Liver (tissue), 9 donors: Measurements from ENCODE around the gene OR11H6. TPM values are rescaled to one million over a fixed set of nuclear protein-coding genes. Genes with fewer than 3 reads are reported as not detected.

Experiments used
- DNase-seq: peaks from one replicate; pipeline ENCODE4 v3.0.0-alpha.2; 2017; ENCODE audit warnings: low spot score
- H3K27ac ChIP-seq, 2 donors: one replicate each; pipeline ENCODE4 v1.7.0; 2013; ENCODE audit warnings: inconsistent platforms in 2 of 2, low read length in 2 of 2, control low read depth in 1 of 2, low read depth in 1 of 2, mild to moderate bottlenecking in 1 of 2
- H3K27me3 ChIP-seq, 4 donors: one replicate each; pipeline versions ENCODE4 v1.6.1 to v1.7.0; 2013; ENCODE audit warnings: low read length in 3 of 4, inconsistent platforms in 1 of 4, mild to moderate bottlenecking in 1 of 4, moderate library complexity in 1 of 4; ENCODE audit not compliant: control insufficient read depth in 4 of 4, insufficient read depth in 4 of 4
- H3K36me3 ChIP-seq, 4 donors: one replicate each; pipeline versions ENCODE4 v1.6.1 to v1.7.0; 2013; ENCODE audit warnings: low read length in 3 of 4, mild to moderate bottlenecking in 3 of 4, low read depth in 1 of 4, moderate library complexity in 1 of 4; ENCODE audit not compliant: control insufficient read depth in 4 of 4, insufficient read depth in 3 of 4
- H3K4me1 ChIP-seq, 4 donors: one replicate each; pipeline versions ENCODE4 v1.6.1 to v1.7.0; 2013; ENCODE audit warnings: low read length in 3 of 4, mild to moderate bottlenecking in 3 of 4, moderate library complexity in 1 of 4; ENCODE audit not compliant: control insufficient read depth in 4 of 4, insufficient read depth in 4 of 4
- H3K4me3 ChIP-seq, 3 donors: one replicate each; pipeline versions ENCODE4 v1.6.1 to v1.7.0; 2013; ENCODE audit warnings: low read length in 3 of 3, control low read depth in 1 of 3, low read depth in 1 of 3, mild to moderate bottlenecking in 1 of 3
- H3K9ac ChIP-seq, 2 donors: one replicate each; pipeline ENCODE4 v1.7.0; 2013; ENCODE audit warnings: low read length in 2 of 2, mild to moderate bottlenecking in 2 of 2, moderate library complexity in 2 of 2, control low read depth in 1 of 2, low read depth in 1 of 2
- H3K9me3 ChIP-seq, 4 donors: one replicate each; pipeline versions ENCODE4 v1.6.1 to v1.7.0; 2013; ENCODE audit warnings: low read length in 3 of 4; ENCODE audit not compliant: control insufficient read depth in 4 of 4
- EGR1 ChIP-seq, 2 donors: IDR thresholded peaks; 2 replicates each; pipeline ENCODE4 v1.6.1; 2016 to 2018; ENCODE audit warnings: antibody characterized with exemption in 2 of 2, low read depth in 2 of 2
- FOXA1 ChIP-seq: IDR thresholded peaks from 2 replicates; pipeline ENCODE4 v1.6.1; 2016; ENCODE audit warnings: antibody characterized with exemption
- FOXA2 ChIP-seq: IDR thresholded peaks from 2 replicates; pipeline ENCODE4 v1.6.1; 2016; ENCODE audit warnings: antibody characterized with exemption
- GABPA ChIP-seq, 2 donors: IDR thresholded peaks in 1 of 2; conservative IDR thresholded peaks in 1 of 2; 2 replicates each; pipeline ENCODE4 v1.6.1; 2016; ENCODE audit warnings: antibody characterized with exemption in 2 of 2, mild to moderate bottlenecking in 1 of 2, moderate library complexity in 1 of 2
- HNF4A ChIP-seq, 2 donors: conservative IDR thresholded peaks; 2 replicates each; pipeline ENCODE4 v1.6.1; 2016; ENCODE audit warnings: antibody characterized with exemption in 2 of 2, mild to moderate bottlenecking in 2 of 2
- HNF4G ChIP-seq: IDR thresholded peaks from 2 replicates; pipeline ENCODE4 v1.6.1; 2016; ENCODE audit warnings: antibody characterized with exemption
- JUND ChIP-seq, 2 donors: IDR thresholded peaks; 2 replicates each; pipeline ENCODE4 v1.6.1; 2016; ENCODE audit warnings: antibody characterized with exemption in 2 of 2
- NR2F2 ChIP-seq: IDR thresholded peaks from 2 replicates; pipeline ENCODE4 v1.6.1; 2016; ENCODE audit warnings: antibody characterized with exemption
- RAD21 ChIP-seq, 2 donors: IDR thresholded peaks; 2 replicates each; pipeline ENCODE4 v1.6.1; 2016; ENCODE audit warnings: antibody characterized with exemption in 2 of 2, mild to moderate bottlenecking in 2 of 2
- RXRA ChIP-seq, 2 donors: IDR thresholded peaks; 2 replicates each; pipeline ENCODE4 v1.6.1; 2017 to 2018; ENCODE audit warnings: antibody characterized with exemption in 2 of 2, mild to moderate bottlenecking in 1 of 2
- SP1 ChIP-seq: IDR thresholded peaks from 2 replicates; pipeline ENCODE4 v1.6.1; 2018; ENCODE audit warnings: antibody characterized with exemption, mild to moderate bottlenecking
- TAF1 ChIP-seq: conservative IDR thresholded peaks from 2 replicates; pipeline ENCODE4 v1.6.1; 2016; ENCODE audit warnings: antibody characterized with exemption, mild to moderate bottlenecking
- YY1 ChIP-seq: IDR thresholded peaks from 2 replicates; pipeline ENCODE4 v1.6.1; 2016; ENCODE audit warnings: antibody characterized with exemption, mild to moderate bottlenecking
- WGBS: extraction: QIAGEN DNeasy Blood & Tissue Kit; methylation state at CpG from one replicate; pipeline ENCODE4 v1.1.7; 2013; 5-methylcytosine and 5-hydroxymethylcytosine counted together
- polyA plus RNA-seq, 2 donors: library from polyadenylated mRNA; stranded (reverse) in 1 of 2; unstranded in 1 of 2; fragments of 200-250 nt in 1 of 2; fragments of >200 nt in 1 of 2; fragmentation: Nextera tagmentation in 1 of 2; extraction: Ambion mirVana in 1 of 2; gene quantifications; one replicate each; pipeline versions ENCODE4 v1.2.1 to v1.2.3, GENCODE V29; 2013 to 2015
- total RNA-seq, 2 donors: library from RNA; depleted of rRNA; stranded (reverse); fragments of >200 nt; gene quantifications; one replicate each; pipeline ENCODE4 v1.2.3, GENCODE V29; 2014
- TF ChIP-seq, protein P1 (sequence below): IDR thresholded peaks from 2 replicates; pipeline ENCODE4 v1.6.1; 2016; ENCODE audit warnings: antibody characterized with exemption
- TF ChIP-seq, protein P2 (sequence below): IDR thresholded peaks from 2 replicates; pipeline ENCODE4 v1.6.1; 2016; ENCODE audit warnings: antibody characterized with exemption, mild to moderate bottlenecking
- TF ChIP-seq, protein P3 (sequence below): IDR thresholded peaks from 2 replicates; pipeline ENCODE4 v1.6.1; 2016; ENCODE audit warnings: antibody characterized with exemption
- TF ChIP-seq, protein P4 (sequence below): IDR thresholded peaks from 2 replicates; pipeline ENCODE4 v1.6.1; 2016; ENCODE audit warnings: antibody characterized with exemption
- donor health status: healthy.
- donor health status: healthy.
- donor health status: healthy.
- donor health status: healthy.
- donor health status: healthy.

OR11H6 gene
- total and polyA plus RNA-seq, 4 donors, result not detected

DNA sequence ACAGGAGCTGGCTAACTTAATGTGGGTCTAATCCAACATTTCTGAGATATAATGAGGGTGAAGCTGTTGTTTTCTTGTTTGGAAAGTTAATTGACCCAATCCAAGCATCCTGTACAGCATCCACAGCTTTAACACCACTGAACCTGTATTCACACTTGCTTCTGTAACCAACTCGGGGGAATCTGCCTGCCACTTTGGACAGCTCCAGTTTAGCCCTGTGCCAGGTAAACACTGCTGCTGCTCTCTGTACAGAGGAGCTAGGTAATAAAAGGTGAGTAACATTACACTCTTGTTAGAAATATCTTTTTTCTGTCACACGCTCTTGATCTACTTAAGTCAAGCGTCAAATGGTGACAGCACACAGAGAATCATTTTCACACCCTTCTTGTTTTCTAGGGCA is 32.1 kb upstream of the OR11H6 start:
- no peak for DNase-seq
- H3K4me1 ChIP-seq, result no peaks in the 10 kb centered on the region
- no peaks in the 10 kb centered on the region for H3K27me3 ChIP-seq
- H3K9me3 ChIP-seq, result no peaks in the 10 kb centered on the region
- WGBS, result 72% methylated on average over 3 of the region's 3 CpGs
- no peak overlapping the region for H3K4me3 ChIP-seq
- no peak overlapping the region for H3K27ac ChIP-seq
- H3K9ac ChIP-seq, result no peak overlapping the region
- TF ChIP-seq SP1 (no peak), RAD21 (IDR thresholded peaks at IDR 0.05) (no peak), TAF1 (no peak), FOXA2 (no peak), HNF4A (conservative IDR thresholded peaks at IDR 0.05) (no peak), HNF4G (no peak), YY1 (no peak), JUND (IDR thresholded peaks at IDR 0.05) (no peak), FOXA1 (no peak)
- TF ChIP-seq, protein P1, sequence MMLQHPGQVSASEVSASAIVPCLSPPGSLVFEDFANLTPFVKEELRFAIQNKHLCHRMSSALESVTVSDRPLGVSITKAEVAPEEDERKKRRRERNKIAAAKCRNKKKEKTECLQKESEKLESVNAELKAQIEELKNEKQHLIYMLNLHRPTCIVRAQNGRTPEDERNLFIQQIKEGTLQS, result no peak
- TF ChIP-seq, protein P2, sequence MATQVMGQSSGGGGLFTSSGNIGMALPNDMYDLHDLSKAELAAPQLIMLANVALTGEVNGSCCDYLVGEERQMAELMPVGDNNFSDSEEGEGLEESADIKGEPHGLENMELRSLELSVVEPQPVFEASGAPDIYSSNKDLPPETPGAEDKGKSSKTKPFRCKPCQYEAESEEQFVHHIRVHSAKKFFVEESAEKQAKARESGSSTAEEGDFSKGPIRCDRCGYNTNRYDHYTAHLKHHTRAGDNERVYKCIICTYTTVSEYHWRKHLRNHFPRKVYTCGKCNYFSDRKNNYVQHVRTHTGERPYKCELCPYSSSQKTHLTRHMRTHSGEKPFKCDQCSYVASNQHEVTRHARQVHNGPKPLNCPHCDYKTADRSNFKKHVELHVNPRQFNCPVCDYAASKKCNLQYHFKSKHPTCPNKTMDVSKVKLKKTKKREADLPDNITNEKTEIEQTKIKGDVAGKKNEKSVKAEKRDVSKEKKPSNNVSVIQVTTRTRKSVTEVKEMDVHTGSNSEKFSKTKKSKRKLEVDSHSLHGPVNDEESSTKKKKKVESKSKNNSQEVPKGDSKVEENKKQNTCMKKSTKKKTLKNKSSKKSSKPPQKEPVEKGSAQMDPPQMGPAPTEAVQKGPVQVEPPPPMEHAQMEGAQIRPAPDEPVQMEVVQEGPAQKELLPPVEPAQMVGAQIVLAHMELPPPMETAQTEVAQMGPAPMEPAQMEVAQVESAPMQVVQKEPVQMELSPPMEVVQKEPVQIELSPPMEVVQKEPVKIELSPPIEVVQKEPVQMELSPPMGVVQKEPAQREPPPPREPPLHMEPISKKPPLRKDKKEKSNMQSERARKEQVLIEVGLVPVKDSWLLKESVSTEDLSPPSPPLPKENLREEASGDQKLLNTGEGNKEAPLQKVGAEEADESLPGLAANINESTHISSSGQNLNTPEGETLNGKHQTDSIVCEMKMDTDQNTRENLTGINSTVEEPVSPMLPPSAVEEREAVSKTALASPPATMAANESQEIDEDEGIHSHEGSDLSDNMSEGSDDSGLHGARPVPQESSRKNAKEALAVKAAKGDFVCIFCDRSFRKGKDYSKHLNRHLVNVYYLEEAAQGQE, result no peak
- TF ChIP-seq, protein P3, sequence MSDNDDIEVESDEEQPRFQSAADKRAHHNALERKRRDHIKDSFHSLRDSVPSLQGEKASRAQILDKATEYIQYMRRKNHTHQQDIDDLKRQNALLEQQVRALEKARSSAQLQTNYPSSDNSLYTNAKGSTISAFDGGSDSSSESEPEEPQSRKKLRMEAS, result no peak
- TF ChIP-seq, protein P4, sequence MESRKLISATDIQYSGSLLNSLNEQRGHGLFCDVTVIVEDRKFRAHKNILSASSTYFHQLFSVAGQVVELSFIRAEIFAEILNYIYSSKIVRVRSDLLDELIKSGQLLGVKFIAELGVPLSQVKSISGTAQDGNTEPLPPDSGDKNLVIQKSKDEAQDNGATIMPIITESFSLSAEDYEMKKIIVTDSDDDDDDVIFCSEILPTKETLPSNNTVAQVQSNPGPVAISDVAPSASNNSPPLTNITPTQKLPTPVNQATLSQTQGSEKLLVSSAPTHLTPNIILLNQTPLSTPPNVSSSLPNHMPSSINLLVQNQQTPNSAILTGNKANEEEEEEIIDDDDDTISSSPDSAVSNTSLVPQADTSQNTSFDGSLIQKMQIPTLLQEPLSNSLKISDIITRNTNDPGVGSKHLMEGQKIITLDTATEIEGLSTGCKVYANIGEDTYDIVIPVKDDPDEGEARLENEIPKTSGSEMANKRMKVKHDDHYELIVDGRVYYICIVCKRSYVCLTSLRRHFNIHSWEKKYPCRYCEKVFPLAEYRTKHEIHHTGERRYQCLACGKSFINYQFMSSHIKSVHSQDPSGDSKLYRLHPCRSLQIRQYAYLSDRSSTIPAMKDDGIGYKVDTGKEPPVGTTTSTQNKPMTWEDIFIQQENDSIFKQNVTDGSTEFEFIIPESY, result no peak
- H3K36me3 ChIP-seq, result no peaks in the 10 kb centered on the region

DNA sequence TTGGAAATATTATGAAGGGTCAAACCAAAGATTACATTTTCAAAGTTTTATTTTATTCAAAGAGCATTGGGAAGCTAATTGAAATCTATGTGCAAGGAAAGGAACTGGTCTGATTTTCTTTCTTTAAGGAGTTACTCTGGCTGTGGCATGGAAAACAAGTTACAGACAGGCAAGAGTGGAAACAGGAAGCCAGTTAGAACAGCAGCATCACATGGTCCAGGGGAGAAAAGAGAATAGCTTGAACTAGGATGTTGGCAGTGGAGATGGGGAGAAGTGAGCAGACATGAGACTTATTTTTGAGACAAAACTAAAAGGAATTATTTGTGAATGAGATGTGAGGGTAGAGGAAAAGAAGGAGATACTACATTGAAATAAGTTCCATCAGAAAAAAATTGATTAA is 29.4 kb upstream of the OR11H6 start:
- Histone ChIP-seq H3K27ac (no peak overlapping the region), H3K9me3 (no peaks in the 10 kb centered on the region), H3K4me1 (no peaks in the 10 kb centered on the region), H3K9ac (no peak overlapping the region), H3K36me3 (no peaks in the 10 kb centered on the region), H3K4me3 (no peak overlapping the region), H3K27me3 (no peaks in the 10 kb centered on the region)
- DNase-seq, result no peak
- TF ChIP-seq YY1 (no peak), FOXA2 (no peak), TAF1 (no peak), HNF4A (conservative IDR thresholded peaks at IDR 0.05) (no peak), JUND (IDR thresholded peaks at IDR 0.05) (no peak), RXRA (IDR thresholded peaks at IDR 0.05) (no peak), NR2F2 (no peak), GABPA (IDR thresholded peaks at IDR 0.05 in 1 of 2, conservative IDR thresholded peaks at IDR 0.05 in 1 of 2) (no peak), FOXA1 (no peak), RAD21 (IDR thresholded peaks at IDR 0.05) (no peak), HNF4G (no peak), EGR1 (IDR thresholded peaks at IDR 0.05; ENCODE audit: low read depth in 2 of 2) (no peak)
- TF ChIP-seq, protein P4, result no peak
- TF ChIP-seq, protein P3, result no peak
- TF ChIP-seq, protein P2, result no peak
- TF ChIP-seq, protein P1, result no peak
